GM19099 (cell line): ENCODE data around the gene ZNF627.

Experiments
- POLR2A ChIP-seq: IDR thresholded peaks from 3 replicates; pipeline ENCODE4 v1.6.1; 2011; ENCODE audit warnings: low read depth; ENCODE audit not compliant: insufficient read length; ENCODE audit errors: extremely low read depth

ZNF627 gene

DNA sequence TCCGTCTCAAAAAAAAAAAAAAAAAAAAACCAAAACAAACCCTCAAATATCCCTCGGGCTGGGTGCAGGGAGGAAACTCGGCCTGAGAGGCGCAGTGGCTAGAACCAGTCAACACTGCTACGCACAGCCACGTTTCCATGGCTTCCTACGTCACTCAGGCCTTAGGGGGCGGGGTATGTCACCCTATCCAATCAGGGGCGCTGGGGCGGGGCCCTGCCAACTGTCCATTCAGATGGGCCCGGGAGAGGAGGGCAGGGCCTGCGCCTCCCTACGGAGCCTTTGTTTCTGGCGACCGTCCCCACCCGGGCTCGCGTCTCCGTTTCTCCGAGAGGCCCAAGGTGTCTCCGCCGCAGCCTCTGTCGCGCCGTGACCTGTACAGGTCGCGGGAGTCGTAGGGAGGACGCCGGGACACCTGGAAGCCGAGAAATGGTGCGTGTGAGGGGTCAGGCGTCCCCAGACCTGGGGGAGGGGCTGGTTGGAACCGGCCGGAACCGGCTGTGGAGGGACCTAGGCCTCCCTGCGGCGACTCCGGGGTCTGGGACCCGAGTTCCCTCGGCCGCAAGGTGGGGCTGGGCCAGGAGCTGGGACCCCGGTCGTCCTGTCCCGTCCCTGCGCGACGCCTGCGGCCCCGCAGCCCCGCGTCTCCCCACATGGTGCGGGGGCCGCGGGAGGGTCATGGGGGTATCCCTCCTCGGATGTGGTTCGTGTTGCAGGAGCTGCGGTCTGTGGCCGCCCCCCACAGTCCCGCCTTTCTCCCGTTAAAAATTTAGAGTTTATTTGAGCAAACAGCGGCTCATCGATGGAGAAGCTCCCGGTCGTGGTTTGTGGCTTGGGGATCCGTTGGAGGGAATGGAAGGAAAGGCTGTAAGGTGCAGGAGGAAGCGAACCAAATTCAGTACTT is at the start of gene ZNF627:
Gene ZNF627, plus strand, starts transcription at position 282 of the 901 bp plus-strand sequence. Its CDS starts 145 bp downstream, at position 427.
- TF ChIP-seq POLR2A: peak; percentile 95

DNA sequence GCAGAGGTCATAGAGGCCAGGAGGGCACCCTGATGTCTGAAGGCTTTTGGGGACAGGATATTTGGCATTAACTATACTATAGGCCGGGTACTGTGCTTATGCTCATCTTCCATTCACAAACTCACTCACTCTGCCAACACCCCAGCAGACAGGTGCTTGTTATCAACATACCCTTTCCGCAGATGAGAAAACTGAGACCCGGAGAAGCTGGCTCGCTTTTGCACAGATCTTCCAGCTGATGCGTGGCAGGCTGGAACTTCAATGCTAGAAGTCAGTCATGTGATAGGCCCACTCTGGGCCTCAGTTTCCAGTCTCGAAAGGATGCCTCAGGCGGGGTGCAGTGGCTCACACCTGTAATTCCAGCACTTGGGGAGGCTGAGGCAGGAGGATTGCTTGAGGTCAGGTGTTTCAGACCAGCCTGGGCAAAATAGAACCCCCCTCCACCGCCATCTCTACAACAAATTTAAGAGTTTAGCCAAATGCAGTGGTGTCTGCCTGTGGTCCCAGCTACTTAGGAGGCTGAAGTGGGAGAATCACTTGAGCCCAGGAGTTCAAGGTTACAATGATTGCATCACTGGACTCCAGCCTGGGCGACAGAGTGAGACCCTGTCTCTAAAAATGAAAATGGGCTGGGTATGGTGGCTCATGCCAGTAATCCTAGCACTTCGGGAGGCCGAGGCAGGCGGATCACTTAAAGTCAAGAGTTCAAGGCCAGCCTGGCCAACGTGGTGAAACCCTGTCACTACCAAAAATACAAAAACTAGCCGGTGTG is 49.2 kb upstream of the ZNF627 start:
- TF ChIP-seq POLR2A: no peak

DNA sequence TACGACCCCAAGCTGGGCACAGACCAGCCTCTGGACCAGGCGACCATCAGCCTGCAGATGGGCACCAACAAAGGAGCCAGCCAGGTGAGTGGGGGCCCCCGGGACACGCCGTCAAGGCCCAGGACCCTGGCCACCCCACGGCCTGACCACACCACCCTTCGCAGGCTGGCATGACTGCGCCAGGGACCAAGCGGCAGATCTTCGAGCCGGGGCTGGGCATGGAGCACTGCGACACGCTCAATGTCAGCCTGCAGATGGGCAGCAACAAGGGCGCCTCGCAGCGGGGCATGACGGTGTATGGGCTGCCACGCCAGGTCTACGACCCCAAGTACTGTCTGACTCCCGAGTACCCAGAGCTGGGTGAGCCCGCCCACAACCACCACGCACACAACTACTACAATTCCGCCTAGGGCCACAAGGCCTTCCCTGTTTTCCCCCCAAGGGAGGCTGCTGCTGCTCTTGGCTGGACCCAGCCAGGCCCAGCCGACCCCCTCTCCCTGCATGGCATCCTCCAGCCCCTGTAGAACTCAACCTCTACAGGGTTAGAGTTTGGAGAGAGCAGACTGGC is 47.8 kb upstream of the ZNF627 start:
- no peak for TF ChIP-seq POLR2A

DNA sequence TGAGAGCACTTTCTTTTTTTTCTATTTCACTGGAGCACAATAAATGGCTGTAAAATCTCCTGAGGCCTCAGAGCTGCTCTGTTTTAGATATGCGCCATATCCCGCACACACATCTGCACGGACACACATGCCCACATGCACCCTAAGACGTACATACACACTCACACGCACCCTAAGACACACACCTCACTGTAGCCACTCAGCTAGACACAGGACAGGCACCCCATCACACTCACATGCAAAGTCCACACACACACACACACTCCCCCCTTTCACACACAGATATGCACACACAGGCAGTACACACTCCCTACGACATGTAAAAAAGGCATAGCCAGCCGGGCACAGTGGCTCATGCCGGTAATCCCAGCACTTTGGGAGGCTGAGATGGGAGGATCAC is 47.0 kb upstream of the ZNF627 start:
- no peak for TF ChIP-seq POLR2A

DNA sequence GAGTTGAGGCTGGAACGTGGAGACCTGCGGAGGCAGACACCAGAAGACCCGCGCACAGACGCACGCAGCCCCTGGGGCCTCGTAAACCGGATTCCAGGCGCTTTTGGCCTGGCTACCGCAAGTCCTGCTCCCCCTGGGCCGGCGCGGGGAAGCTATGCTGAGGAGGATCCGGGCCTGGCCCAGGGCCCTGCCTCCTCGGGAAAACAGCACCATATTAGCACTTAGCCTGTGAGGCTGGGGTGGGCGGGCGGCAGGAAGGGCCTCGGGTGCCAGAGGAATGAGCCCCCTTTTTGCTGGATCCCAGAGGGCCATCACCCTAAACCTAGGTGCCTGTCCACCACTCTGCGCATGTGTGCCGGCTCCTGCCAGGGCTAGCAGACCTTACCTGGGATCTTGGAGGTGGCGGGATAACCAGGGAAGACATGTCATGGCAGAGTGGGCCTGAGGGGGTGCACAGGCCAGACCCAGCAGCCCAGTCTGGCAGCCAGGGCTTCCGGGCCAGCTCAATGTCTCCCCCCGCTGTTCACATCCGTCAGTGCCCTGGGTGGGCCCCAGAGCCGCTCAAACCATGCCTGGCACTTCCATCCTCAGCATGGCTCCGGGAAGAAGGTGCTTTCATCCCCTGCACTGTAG is 45.6 kb upstream of the ZNF627 start:
- no peak for TF ChIP-seq POLR2A

DNA sequence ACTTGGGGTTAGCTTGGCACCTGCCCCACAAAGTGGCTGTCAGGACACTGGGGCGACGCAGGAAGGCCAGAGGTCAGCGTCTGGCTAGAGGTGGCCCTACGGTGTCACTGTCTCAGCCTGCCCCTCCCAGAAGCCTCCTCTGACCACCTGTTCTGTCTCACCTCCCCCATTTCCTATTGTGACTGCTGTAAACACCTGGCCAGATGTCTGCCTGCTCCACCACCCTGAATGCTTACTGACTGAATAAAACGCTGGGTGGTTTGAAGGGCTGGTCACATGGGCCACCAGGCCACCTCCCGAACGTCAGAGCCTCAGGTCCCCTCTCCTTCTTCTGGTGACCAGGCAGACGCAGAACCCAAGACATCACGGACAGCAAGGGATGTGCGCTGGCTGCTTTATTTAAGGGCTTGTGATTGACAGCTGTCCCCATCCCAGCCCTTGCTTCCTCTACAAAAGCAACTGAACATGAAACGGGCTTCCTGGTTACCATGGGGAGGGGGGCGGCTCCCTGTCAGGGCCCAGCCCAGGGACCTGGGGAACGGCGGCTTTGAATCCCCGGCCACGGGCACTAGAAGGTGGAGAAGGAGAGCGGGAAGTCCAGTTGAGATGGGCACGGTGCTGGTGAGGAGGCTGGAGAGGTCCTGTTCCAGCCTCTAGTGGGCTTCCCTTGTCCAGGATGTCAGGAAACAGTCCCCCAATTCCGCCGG is 44.5 kb upstream of the ZNF627 start:
- no peak for TF ChIP-seq POLR2A

DNA sequence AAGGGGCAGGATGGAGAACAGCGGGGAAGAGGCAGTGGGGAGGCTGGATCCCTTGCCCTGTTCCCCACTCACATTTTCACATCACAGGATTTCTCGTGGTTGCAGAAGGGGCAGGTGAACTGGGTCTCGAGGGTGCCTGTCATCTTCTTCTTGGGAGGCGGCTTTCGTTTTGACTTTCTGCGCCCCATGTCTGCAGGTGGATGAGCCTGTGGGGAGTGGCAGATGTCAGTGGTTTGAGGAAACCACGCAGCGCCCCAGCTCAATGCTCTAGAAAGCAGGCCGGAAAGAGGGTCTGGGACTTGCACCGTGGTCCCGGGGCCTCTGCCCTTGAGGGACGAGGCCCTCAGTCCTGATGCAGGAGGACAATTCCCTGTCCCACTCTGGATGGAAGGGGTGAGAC is 43.1 kb upstream of the ZNF627 start:
- TF ChIP-seq POLR2A: no peak

DNA sequence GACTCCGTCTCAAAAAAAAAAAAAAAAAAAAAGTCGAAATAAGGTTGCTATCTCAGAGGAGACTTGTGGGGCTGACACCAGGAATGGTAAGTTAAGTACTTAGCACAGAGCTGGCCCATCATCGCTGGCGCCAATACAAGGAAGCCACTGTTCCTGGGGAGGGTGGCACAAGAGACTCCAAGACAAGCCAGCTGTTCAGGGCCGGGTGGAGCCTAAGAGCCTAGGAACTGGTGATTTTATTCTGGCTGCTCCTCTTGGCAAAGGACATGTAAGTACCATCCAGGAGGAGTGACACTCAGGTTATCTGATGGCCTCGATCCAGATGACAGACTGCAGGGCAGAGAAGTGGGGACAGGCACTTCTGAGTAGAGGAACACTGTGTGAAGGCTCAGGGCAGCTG is 42.0 kb upstream of the ZNF627 start:
- TF ChIP-seq POLR2A: no peak

DNA sequence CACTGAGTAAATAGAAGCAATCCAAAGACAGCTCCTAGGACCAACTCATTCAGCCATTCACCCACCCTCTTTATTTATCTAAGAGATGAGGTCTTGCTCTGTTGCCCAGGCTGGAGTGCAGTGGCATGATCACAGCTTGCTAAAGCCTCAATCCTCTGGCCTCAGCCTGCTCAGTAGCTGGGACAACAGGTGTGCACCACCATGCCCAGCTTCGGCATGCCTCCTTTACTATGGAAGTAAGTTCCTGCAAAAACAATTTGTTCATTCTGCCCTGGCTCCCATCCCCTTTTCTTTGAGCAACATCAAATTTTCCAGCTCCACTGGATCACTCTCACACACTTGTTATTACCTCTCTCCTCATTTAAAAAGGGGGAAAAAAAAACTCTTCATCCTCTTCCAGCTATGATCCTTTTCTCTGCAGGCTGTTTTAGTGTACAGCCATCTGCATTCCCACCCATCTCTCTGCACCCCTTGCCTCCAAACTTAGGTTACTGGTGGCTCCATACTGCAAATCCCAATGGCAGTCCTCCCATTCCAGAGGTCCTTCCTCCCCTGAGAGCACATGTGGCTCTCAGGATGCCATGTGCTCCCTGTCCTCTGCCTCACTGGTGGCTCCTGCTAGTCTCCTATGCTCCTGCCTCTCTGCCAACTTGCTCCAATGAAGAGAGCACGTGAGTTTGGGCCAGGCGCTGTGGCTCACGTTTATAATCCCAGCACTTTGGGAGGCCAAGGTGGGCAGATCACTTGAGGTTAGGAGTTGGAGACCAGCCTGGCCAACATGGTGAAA is 40.5 kb upstream of the ZNF627 start:
- TF ChIP-seq POLR2A: no peak

DNA sequence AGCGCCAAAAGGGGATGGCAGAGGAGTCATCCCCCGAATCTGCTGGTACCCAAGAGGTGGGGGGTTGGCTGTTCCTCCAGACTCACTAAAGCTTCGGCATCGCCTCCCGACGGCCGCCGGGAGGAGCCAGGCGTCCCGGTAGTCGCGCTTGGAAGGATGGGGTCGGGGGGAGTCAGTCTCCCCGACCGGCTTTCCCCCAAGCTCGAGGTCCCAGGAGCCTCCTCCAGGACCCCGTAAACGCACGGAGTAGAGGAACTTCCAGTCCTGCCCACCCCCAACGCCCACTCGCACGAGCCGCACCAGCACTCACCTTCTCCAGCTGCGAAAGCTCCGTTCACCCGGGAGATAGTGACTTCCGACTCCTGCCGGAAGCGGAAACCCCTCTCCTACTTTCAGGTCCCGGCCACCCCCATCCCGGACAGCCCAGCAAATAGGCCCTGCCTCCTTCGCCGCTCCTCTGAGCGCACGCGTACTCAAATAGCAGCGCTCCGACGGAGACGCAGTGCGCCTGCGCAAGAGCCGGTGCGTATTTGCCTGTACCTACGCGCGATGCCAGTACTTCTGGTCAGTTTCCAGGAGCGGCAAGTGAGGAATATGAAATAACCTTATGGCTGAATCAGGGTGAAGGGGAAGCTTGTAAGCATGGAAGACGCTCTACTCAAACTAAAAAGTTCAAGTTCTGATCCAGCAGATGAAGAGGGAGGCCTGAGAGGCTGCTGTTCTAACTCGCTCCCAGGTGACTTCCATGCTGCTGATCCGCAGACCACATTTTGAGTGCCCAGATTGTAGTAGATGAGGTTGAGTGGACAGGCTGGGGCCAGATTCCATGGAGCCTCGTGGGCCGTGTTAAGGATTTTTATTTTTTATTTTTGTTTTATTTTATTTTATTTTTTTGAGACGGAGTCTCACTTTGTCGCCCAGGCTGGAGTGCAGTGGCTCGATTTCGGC is 38.1 kb upstream of the ZNF627 start, which contains the start of gene ELOF1:
Gene ELOF1, minus strand, starts transcription at position 350 of the 948 bp plus-strand sequence. CDS start 4,883 bp downstream, outside the sequence.
- TF ChIP-seq POLR2A: peak; percentile 88

DNA sequence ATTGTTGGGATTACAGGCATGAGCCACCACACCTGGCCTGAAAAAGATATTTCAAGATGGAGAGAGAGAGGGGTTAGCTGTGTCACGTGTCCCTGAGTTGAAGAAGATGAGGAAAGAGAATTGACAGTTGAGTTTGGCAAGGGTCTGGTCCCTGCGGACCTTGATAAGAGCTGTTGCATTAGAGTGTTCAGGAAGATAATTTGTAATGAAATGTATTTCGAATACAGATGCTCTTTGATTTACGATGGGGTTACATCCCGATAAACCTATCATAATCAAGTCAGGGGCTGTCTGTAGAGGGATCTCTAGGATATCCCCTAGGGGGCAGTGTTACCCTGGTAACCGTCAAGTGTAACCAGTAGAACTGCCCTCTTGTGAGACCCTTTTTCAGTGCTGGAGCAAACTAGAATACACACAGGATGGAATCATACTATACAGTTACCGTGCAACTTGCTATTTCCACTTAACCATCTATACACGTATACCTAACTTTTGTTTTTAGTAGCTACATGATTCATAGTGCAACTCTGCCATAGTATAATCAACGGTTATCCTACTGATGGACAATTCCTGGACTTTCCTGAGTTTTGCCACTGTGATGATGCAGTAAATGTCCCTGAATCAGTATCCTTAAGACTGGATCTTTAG is 36.8 kb upstream of the ZNF627 start:
- no peak for TF ChIP-seq POLR2A

DNA sequence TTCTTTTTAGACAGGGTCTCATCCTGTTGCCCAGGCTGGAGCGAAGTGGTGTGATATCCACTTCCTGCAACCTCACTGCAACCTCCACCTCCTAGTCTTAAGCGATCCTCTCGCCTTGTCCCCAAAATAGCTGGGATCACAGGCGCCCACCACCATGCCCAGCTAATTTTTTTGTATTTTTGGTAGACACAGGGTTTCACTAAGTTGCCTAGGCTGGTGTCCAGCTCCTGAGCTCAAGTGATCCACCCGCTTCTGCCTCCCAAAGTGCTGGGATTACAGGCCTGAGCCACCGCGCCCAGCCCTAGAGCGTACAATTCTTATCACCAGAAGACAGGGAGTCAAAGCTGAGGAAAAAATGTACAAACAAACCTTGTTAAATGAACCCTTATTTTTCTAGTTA is 33.8 kb upstream of the ZNF627 start:
- TF ChIP-seq POLR2A: no peak
